Stimulated activated naive CD8-positive, alpha-beta T cell treated with anti-CD3 and anti-CD28 coated beads, Interleukin-15, Interleukin-2, amounts not matched to agents 100 U/mL and 50 U/mL, for 24 hours (primary cell): ENCODE results near the gene FRAT1.

ENCODE experiments used
- ATAC-seq: fragments of 150-1000 bp; cut with Tn5 transposase; one replicate; pipeline ENCODE4 v1.10.0; 2021
- DNase-seq: peaks from one replicate; pipeline ENCODE4 v3.0.0; 2021

Gene FRAT1

GRCh38 chr10:97365761-97366351 lies 46.8 kb downstream of the FRAT1 start:
- no peak for DNase-seq
- no peak for ATAC-seq

GRCh38 chr10:97366572-97366971 lies 47.5 kb downstream of the FRAT1 start:
- ATAC-seq = no peak

DNA sequence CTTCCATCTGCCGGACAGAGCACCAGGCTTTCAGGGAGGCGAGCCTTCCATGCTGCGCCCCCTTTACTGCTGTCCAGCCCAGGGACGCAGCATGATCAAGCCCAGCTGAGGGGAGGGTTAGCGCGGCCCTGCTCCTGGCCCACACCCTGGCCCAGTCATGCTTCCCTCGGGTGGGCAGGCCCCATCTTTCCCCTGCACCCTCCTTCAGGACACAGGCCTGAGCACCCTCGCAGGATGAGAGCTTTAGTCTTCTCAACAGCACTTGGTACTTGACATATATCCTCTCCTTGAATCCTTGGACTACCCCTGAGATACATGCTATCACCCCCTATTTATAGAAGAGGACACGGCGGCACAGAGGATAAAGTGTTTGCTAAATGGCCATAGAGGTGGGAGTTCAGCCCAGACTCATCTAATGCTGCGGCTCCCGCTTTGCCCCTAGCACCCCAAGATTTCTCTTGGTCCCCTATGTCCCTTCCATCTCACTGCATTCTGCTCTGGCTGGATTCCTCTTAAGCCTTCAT lies 48.1 kb downstream of the FRAT1 start:
- ATAC-seq = no peak

More at GRCh38 chr10:97366572-97366971, 47.5 kb downstream of the FRAT1 start:
- no peak for DNase-seq

More for the DNA sequence above, 48.1 kb downstream of the FRAT1 start:
- DNase-seq = no peak
